Endothelial cell (in vitro differentiated cells): Measurements from ENCODE around the gene GRAP2. TPM values are rescaled to one million over a fixed set of nuclear protein-coding genes. Genes with fewer than 3 reads are reported as not detected.

Experiments used
- DNase-seq: peaks from one replicate; pipeline ENCODE4 v3.0.0; 2021; ENCODE audit warnings: low spot score
- H3K27ac Mint-ChIP-seq: one replicate; pipeline ENCODE4 v1.8.0; 2021; ENCODE audit warnings: mixed read lengths, inconsistent platforms; ENCODE audit not compliant: unreplicated experiment
- H3K27me3 Mint-ChIP-seq: one replicate; pipeline ENCODE4 v1.8.0; 2021; ENCODE audit warnings: mild to moderate bottlenecking, moderate library complexity, mixed read lengths, inconsistent platforms; ENCODE audit not compliant: unreplicated experiment
- H3K36me3 Mint-ChIP-seq: one replicate; pipeline ENCODE4 v1.8.0; 2021; ENCODE audit warnings: mild to moderate bottlenecking, low read depth, mixed read lengths, inconsistent platforms; ENCODE audit not compliant: unreplicated experiment
- H3K4me1 Mint-ChIP-seq: one replicate; pipeline ENCODE4 v1.8.0; 2021; ENCODE audit warnings: mild to moderate bottlenecking, mixed read lengths, inconsistent platforms; ENCODE audit not compliant: unreplicated experiment
- H3K4me3 Mint-ChIP-seq: one replicate; pipeline ENCODE4 v1.8.0; 2021; ENCODE audit warnings: mild to moderate bottlenecking, mixed read lengths, inconsistent platforms; ENCODE audit not compliant: unreplicated experiment
- H3K9me3 Mint-ChIP-seq: one replicate; pipeline ENCODE4 v1.8.0; 2021; ENCODE audit warnings: mixed read lengths, inconsistent platforms; ENCODE audit not compliant: unreplicated experiment
- total RNA-seq: library from RNA; stranded (reverse); fragmentation: NEBNext Ultra II Directional; extraction: Animal tissue kit (Norgen Biotek cat#: 25700); gene quantifications from one replicate; pipeline ENCODE4 v1.2.1, GENCODE V29; 2021; ENCODE audit not compliant: unreplicated experiment
- TF ChIP-seq, protein P1 (sequence below): fragments of 200-600 bp; sonication (generic); IDR thresholded peaks from one replicate; pipeline ENCODE4 v1.5.0; 2021; ENCODE audit warnings: antibody characterized with exemption; ENCODE audit not compliant: unreplicated experiment

GRAP2 gene
- total RNA-seq, 1 donor from 2014 or later = 20.5 TPM

DNA sequence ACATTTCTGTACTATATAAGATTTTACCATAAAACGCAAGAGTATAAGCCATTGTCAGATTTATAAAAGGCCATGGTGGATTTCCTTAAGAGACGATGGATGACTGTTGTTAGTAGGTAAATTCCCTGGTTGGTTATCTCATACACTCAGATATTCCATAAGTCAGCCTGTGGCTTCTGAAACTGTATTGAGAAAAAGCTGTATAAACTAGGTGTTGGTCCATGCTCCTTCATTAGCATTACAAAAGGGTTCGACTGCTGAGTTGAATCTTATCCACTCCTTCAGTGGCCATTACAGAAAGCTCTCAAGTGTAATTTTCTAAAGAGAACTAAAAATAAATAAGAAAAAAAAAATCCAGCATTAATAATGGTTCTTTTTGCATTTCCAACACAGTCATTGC lies 5.3 kb downstream of the GRAP2 start:
- H3K27me3 Mint-ChIP-seq = no peaks in the 10 kb centered on the region
- no peak overlapping the region for H3K27ac Mint-ChIP-seq
- H3K36me3 Mint-ChIP-seq = no peaks in the 10 kb centered on the region
- TF ChIP-seq, protein P1, sequence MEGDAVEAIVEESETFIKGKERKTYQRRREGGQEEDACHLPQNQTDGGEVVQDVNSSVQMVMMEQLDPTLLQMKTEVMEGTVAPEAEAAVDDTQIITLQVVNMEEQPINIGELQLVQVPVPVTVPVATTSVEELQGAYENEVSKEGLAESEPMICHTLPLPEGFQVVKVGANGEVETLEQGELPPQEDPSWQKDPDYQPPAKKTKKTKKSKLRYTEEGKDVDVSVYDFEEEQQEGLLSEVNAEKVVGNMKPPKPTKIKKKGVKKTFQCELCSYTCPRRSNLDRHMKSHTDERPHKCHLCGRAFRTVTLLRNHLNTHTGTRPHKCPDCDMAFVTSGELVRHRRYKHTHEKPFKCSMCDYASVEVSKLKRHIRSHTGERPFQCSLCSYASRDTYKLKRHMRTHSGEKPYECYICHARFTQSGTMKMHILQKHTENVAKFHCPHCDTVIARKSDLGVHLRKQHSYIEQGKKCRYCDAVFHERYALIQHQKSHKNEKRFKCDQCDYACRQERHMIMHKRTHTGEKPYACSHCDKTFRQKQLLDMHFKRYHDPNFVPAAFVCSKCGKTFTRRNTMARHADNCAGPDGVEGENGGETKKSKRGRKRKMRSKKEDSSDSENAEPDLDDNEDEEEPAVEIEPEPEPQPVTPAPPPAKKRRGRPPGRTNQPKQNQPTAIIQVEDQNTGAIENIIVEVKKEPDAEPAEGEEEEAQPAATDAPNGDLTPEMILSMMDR = no peak
- H3K9me3 Mint-ChIP-seq = no peaks in the 10 kb centered on the region
- DNase-seq = no peak
- H3K4me1 Mint-ChIP-seq = peaks cover 3% of the 10 kb centered on the region
- H3K4me3 Mint-ChIP-seq = no peak overlapping the region

- H3K4me3 Mint-ChIP-seq = no peak overlapping the region
- no peaks in the 10 kb centered on the region for H3K9me3 Mint-ChIP-seq
- no peak overlapping the region for H3K27ac Mint-ChIP-seq
- no peaks in the 10 kb centered on the region for H3K36me3 Mint-ChIP-seq
- no peaks in the 10 kb centered on the region for H3K27me3 Mint-ChIP-seq
- H3K4me1 Mint-ChIP-seq = peaks cover 3% of the 10 kb centered on the region
- TF ChIP-seq, protein P1 = no peak
- DNase-seq = no peak
These were observed 6.2 kb downstream of the GRAP2 start for GRCh38 chr22:39907047-39907446.

DNA sequence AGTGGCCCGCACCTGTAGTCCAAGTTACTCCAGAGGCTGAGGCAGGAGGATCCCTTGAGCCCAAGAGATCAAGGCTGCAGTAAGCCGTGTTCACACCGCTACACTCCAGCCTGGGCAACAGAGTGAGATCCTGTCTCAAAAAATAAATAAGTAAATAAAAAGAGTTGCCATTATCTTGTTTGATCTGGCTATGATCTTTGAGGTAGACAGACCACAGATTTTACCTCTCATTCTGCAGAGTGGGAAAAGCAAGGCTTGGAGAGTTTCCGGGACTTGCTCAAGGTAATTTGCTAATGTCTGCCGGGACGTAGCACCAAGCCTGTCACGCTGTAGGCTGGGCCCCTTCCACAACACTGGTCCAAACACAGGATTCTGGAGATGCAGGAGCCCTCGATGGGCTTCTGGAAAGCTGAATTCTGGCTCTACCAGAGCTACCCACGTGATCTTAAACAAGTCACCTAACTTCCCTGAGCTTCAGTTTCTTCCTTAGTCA lies 6.8 kb downstream of the GRAP2 start:
- H3K4me1 Mint-ChIP-seq = peaks cover 3% of the 10 kb centered on the region
- TF ChIP-seq, protein P1 = no peak
- H3K9me3 Mint-ChIP-seq = no peaks in the 10 kb centered on the region
- H3K27me3 Mint-ChIP-seq = no peaks in the 10 kb centered on the region
- no peaks in the 10 kb centered on the region for H3K36me3 Mint-ChIP-seq
- H3K27ac Mint-ChIP-seq = no peak overlapping the region
- H3K4me3 Mint-ChIP-seq = no peak overlapping the region
- no peak for DNase-seq

- TF ChIP-seq, protein P1 = no peak
- H3K27ac Mint-ChIP-seq = no peak overlapping the region
- H3K9me3 Mint-ChIP-seq = no peaks in the 10 kb centered on the region
- H3K4me3 Mint-ChIP-seq = no peak overlapping the region
- DNase-seq = no peak
- H3K36me3 Mint-ChIP-seq = no peaks in the 10 kb centered on the region
- H3K4me1 Mint-ChIP-seq = peaks cover 3% of the 10 kb centered on the region
- H3K27me3 Mint-ChIP-seq = no peaks in the 10 kb centered on the region
These were observed 7.3 kb downstream of the GRAP2 start for GRCh38 chr22:39908136-39908535.

DNA sequence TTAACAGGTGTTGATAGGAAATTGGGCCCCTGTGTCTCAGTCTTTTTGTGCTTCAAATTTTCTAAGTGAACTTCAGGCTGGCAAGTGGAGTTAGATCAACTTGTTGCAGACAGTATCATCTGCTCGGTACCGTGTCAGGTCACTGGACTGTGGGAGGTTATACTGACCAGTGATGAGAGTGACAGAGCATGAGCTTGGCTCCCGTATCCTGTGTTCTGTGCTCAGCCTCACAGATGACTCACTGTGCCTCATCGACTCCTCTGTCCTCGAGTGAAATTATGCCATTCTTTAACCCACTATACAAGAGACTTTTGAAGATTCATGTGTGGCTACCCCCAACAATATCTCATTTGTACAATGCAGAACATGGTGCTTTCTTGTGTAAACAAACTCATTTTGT lies 7.9 kb downstream of the GRAP2 start:
- Mint-ChIP-seq H3K27me3 (no peaks in the 10 kb centered on the region), H3K27ac (no peak overlapping the region), H3K4me1 (peaks cover 3% of the 10 kb centered on the region), H3K4me3 (no peak overlapping the region), H3K36me3 (no peaks in the 10 kb centered on the region), H3K9me3 (no peaks in the 10 kb centered on the region)
- no peak for DNase-seq
- TF ChIP-seq, protein P1 = no peak
